Measurements from ENCODE around the gene ATP2B2.

The ATP2B2 gene

GRCh38 chr3:10290481-10291176 is 214.8 kb downstream of the ATP2B2 start:
- ATAC-seq, result no peak

DNA sequence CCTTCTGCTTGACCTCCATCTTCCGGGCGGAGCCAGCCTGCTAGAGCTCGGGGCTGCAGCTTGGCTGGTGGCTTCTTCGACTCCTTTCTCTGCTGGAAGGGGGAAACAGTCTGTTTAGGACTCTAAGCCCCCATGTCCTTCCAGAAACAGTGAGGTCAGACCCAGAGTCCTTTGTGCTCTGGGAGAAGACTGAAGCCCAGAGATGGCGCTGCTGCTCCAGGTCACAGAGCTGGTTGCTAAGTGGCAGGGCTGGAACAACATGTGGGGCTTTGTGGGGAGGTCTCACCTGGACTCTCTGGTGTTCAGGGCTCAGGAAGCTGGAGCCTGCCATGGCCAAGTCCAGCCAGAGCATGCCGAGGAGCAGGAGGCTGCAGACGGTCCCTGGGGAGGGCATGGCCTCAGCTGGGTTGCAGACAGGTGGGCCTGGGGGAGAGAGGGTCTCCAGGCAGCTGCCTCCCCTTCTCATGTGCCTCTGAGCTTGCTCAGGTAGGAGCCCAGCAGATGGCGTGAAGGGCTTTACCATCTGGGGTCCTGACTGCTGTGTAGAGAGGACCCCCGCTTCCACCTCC is 215.5 kb downstream of the ATP2B2 start:
- no peak for ATAC-seq

- no peak for ATAC-seq
Observed at GRCh38 chr3:10289077-10289476, 216.3 kb downstream of the ATP2B2 start.

GRCh38 chr3:10288575-10288960 is 216.8 kb downstream of the ATP2B2 start:
- ATAC-seq, result no peak

- ATAC-seq, result no peak
Observed at GRCh38 chr3:10287936-10288574, 217.3 kb downstream of the ATP2B2 start.

GRCh38 chr3:10286596-10287295 is 218.6 kb downstream of the ATP2B2 start:
- no peak for ATAC-seq

DNA sequence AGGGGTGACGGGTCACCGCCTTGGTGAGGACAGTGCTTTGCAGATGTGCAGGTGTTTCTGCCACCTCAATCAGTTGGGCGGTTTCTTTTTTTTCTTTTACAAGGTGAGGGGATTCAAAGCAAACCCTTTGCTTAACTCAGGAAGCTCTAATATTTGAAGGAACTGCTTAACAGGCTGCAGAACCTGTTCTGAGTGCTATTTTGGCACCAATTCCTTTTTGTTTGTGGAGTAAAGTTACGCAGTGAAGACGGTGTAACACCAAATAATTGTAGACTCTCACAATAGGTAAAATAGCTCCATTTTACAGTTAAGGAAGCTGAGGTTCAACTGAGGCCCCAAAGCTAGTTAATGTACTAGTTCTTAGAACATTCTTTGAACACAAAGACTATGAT is 219.3 kb downstream of the ATP2B2 start:
- no peak for ATAC-seq

DNA sequence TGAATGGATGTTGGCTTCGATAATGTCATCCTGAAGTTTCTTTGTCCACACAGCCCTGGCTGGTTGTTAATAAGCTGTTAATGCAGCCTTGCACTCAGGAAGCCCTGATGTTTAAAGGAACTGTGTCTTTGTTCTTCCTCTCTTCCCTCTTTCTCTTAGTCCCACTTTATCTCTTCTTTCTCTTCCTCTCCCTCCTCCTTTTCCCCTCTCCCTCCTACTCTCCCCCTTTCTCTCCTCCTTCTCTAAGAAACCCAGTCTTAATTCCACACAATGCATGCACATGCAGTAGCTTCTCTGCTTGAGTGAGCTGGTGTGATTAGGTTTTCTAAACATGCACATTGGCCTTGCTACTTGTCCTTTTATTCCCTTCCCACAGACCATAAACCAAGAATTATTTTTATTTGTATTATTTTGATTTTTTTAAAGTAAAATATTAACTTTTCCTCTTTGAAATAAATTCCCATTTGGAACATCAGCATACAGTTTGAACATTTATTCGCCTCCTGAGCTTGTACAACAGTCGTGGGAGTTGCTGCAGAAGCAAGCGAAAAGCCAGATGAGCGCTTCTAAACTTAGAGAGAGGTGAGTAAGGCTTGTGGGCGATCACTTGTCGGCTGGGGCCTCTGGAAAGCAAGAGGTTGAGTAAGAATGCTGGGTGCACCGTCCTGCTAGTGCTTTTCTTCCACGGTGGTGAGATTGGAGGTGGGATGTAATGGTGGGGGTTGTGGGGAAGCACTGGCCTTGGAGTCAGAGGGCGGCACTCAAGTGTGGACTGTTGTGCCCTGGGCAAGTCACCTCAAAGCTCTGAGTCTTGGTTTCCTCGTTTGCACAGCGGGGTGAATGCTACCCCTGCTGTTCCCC is 219.9 kb downstream of the ATP2B2 start:
- ATAC-seq, result no peak

DNA sequence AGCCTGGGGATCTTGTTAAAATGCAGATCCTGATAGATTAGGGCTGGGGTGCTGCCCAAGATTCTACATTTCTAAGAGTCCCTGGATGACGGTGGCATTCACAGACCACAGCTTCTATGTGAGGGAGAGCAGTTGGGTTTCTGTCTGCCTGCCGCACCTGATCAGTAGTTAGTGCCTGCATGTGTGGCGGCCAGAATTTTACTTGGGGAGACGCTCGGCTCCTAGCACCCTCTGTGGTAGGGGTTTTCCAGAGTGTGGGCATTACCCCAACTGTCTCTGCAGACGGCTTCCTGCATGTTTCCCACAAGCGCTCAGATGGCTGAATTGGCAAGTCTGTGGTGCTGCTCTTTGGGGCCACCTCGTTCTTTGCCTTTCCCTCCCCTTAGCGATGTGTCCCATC is 220.9 kb downstream of the ATP2B2 start:
- ATAC-seq, result peak in 1 of 2 donors; percentile 59

DNA sequence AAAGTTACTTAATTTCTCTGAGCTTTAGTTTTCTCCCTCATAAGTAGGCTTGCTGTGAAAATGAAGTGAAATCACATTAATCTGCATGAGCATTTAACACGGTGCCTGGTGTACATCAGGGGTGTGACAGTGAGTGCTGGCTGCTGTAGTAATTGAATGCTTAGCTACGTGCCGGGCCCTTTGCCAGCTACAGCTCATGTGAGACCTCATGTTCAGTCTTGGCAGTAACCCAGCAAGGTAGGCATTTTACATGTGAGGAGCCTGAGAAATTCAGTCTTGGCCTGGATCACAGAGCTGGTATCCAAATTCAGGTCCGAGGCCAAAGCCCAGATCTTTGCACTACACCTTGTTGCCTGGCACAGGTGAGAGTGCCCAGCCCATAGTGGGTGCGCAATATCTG is 221.7 kb downstream of the ATP2B2 start:
- ATAC-seq, result no peak

DNA sequence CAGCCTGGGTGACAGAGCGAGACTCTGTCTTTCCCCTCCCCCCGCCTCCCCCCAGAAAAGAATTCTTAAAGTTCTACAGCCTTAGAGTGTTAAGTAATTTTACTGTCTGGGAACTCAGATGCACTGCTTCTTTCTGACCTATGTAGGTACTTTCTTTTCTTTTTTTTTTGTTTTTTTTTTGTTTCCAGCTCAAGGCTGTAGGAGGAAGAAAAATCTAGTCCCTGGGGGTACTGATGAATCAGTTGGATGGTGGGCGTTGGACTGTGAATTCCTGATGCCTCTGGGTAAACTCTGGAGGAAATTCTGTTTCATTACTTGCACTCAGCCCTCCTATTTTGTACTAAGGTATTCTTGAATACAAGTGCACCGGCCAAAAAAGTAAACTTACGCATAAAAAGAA is 223.4 kb downstream of the ATP2B2 start:
- ATAC-seq, result no peak

DNA sequence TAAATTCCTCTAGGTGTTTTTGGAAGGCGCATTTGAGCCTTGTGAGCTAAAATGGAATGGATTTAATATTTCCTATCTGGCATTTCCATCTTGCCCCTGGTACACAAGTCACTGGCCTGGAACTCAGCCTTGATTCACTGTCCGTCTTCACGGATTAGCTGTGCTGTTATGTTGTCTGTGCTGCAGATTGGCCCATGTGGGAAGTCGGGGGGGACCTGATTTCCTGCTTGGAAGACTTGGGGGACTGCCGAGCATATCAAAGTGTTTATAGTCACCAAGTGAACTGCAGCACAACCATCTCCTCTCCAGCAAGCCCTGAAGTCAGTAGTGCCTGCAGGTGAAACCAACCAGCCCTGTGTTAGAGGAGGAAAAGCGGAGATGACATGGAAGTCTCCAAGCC is 224.8 kb downstream of the ATP2B2 start:
- ATAC-seq, result no peak

DNA sequence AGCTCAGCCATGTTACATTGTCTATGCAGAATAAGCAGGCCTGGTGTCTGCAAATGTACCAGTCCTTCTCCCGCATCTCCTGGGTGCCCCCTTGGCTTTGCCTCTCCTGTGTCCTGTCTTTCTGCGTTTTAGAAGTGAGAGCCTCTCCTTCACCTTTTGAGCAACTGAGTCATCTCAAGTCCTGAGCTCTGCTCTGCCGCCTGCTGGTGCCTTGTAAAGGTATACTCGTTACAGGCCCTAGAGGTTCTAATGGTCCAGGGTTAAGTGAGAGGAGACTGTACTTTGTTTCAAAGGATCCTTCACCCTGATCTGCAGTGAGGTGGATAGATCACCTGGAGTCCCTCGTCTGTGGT is 225.2 kb downstream of the ATP2B2 start:
- no peak for ATAC-seq

DNA sequence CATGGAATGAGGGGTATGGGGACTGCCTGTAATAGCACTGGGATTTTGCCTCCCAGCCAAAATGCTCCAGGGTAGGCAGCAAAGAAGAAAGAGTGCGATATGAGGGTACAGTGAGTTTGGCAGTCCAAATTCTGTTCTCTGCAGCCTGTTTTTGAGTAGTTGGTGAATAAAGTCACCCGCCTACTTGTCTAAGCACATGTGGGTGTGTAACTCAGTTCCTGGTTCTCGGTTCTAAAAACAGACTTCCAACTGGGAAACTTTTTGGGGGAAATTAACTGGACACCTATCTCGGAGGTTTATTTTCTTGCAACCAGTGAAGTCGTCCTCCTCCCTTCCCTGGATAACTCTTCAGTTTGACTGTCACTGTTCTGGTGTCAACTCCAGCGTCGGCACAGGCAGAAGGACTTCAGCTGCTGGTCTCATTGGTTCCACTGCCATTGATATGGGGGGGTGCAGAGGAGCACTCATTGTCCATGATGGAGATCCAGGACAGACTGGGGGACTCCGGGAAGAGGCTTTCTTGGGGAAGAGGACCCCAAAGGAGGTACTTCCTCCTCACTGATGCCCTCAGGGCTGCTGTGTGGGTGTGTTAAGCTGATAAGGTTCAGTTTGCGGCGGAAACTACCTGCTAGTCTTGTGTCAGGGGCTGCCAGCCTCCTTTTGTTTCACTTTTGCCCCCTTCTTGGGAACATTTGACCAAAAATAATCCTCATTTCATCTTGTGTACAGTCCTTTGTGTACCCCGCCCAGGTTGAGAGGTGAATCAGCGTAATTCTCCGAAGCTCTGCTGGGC is 225.8 kb downstream of the ATP2B2 start:
- no peak for ATAC-seq

DNA sequence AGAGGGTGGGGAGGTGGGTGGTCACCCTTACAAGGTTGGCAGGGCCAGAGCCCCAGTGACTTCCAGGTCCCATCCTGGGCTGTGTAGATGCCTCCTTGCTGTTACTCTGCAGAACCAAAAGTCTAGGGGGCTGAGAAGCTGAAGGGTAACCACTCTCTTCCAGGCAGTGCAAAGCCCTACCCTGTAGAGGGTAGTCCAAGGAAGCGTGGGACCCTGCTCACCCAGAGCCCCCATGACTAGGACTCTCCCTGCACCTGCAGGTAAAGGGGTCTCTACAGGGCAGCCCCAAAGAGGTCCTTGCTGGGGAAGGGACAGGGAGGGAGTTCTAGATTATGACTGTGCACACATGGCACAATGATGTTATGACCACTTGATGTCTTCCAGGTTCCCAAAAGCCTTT is 226.9 kb downstream of the ATP2B2 start:
- no peak for ATAC-seq

- no peak for ATAC-seq
Observed at GRCh38 chr3:10277115-10277625, 228.2 kb downstream of the ATP2B2 start.

DNA sequence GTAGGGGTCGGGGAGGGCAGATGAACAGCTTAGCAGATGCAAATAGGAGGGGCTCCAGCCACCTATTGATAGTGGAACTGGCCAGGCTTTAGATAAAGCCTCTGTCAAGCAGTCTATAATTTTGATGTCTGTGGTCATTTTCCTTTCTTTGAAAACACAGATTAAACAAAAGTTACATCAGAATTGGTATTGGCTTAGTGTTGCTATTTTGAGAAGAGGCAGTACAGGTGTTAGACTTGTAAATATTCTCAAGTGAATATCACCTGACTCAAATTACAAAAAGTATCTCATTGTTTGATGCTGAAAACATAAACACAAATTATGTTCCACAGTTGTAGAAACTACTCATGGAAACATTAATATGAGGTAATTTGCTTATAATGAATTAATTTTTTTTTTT is 230.8 kb downstream of the ATP2B2 start:
- no peak for ATAC-seq
